Caco-2 (cell line): Measurements from ENCODE around the gene OXNAD1. TPM values are rescaled to one million over a fixed set of nuclear protein-coding genes. Genes with fewer than 3 reads are reported as not detected.

Source experiments
- BruUV-seq: library from RNA; stranded (reverse); fragments of 400-500 nt; replicated peaks from 2 replicates; lab custom pipeline; 2021; lab: Mats Ljungman, UMichigan
- CTCF ChIA-PET: fragments of 300-600 bp; sonication (Branson Sonifier 250); formaldehyde crosslinking; loops from one replicate; lab custom pipeline; 2022; ENCODE audit warnings: antibody characterized with exemption; lab: Charles Lee
- POLR2A ChIA-PET: fragments of 300-600 bp; sonication (Branson Sonifier 250); formaldehyde crosslinking; loops from one replicate; lab custom pipeline; 2022; ENCODE audit warnings: antibody characterized with exemption; lab: Charles Lee
- DNase-seq, 2 experiments: peaks; one replicate each; pipeline versions ENCODE4 v3.0.0 to v3.0.0-alpha.2; 2020 to 2022
- H3K27me3 ChIP-seq: replicated peaks from 2 replicates; pipeline ENCODE4 v1.6.0; 2011; ENCODE audit warnings: low read length; ENCODE audit not compliant: control insufficient read depth, insufficient read depth
- H3K36me3 ChIP-seq: 2 replicates; pipeline ENCODE4 v1.5.1; 2011; ENCODE audit warnings: low read length; ENCODE audit not compliant: control insufficient read depth, insufficient read depth
- H3K4me1 ChIP-seq: fragments of 250-450 bp; sonication (Bioruptor Pico); 2 replicates; pipeline ENCODE4 v1.5.1; 2020; ENCODE audit warnings: mild to moderate bottlenecking
- H3K4me3 ChIP-seq: 2 replicates; pipeline ENCODE4 v1.5.1; 2011; ENCODE audit warnings: low read depth, mild to moderate bottlenecking, control low read depth, low read length
- H3K9me3 ChIP-seq: fragments of 250-450 bp; sonication (Bioruptor Pico); 2 replicates; pipeline ENCODE4 v1.5.1; 2020; ENCODE audit warnings: mild to moderate bottlenecking, moderate library complexity
- H3K27ac Mint-ChIP-seq: one replicate; pipeline ENCODE4 v1.8.0; 2022; ENCODE audit warnings: mixed read lengths; ENCODE audit not compliant: unreplicated experiment
- H3K27me3 Mint-ChIP-seq: one replicate; pipeline ENCODE4 v1.8.0; 2022; ENCODE audit warnings: mixed read lengths; ENCODE audit not compliant: insufficient read depth, unreplicated experiment
- H3K36me3 Mint-ChIP-seq: one replicate; pipeline ENCODE4 v1.8.0; 2022; ENCODE audit warnings: mild to moderate bottlenecking, mixed read lengths; ENCODE audit not compliant: insufficient read depth, unreplicated experiment
- H3K4me1 Mint-ChIP-seq: one replicate; pipeline ENCODE4 v1.8.0; 2022; ENCODE audit warnings: low read depth, mixed read lengths; ENCODE audit not compliant: unreplicated experiment
- H3K4me3 Mint-ChIP-seq: one replicate; pipeline ENCODE4 v1.8.0; 2022; ENCODE audit warnings: mild to moderate bottlenecking, moderate library complexity, mixed read lengths; ENCODE audit not compliant: unreplicated experiment
- H3K9me3 Mint-ChIP-seq: one replicate; pipeline ENCODE4 v1.8.0; 2022; ENCODE audit warnings: mixed read lengths; ENCODE audit not compliant: unreplicated experiment
- intact Hi-C: fragments of 100-400 bp; cut with micrococcal nuclease; formaldehyde crosslinking; loops from one replicate; pipeline ENCODE4 v1.10.0; 2022; ENCODE audit not compliant: unreplicated experiment
- total RNA-seq: library from RNA; stranded (reverse); gene quantifications from 2 replicates; pipeline ENCODE4 v1.2.3, GENCODE V29; 2022
- TF ChIP-seq, protein P1 (sequence below), 2 experiments: fragments of 200-600 bp in 1 of 2; IDR thresholded peaks; 1 replicate in 1 of 2; 2 replicates in 1 of 2; pipeline versions ENCODE4 v1.5.1 to v1.8.0; 2011 to 2022; ENCODE audit warnings: antibody characterized with exemption in 1 of 2, control low read depth in 1 of 2, inconsistent platforms in 1 of 2, low read depth in 1 of 2, low read length in 1 of 2, mild to moderate bottlenecking in 1 of 2, moderate library complexity in 1 of 2; ENCODE audit not compliant: insufficient read depth in 1 of 2, severe bottlenecking in 1 of 2, unreplicated experiment in 1 of 2

OXNAD1 gene
- total RNA-seq, 1 experiment from 2014 or later = 20.0 TPM

DNA sequence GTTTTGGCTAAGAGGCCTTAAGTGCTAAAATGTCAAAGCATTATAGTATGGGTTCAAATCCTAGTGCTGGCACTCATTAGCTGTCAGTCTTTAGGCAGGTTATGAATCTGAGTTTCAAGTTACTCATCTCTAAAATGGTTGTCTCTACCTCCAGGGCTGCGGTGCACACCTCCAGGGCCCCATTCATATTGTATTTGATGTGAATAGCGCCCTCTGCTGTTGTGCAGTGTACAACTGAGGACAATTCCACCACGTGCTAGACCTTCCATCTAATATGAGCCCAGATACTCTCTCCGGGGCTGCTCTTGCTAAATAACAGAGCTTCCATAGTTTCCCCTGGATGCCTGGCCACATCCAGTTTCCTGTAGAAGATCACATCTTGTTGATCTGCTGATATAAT, 54.3 kb downstream of the OXNAD1 start:
- no peaks in the 10 kb centered on the region for H3K27me3 Mint-ChIP-seq
- Histone ChIP-seq H3K27me3 (no peaks in the 10 kb centered on the region), H3K4me1 (peaks cover 22% of the 10 kb centered on the region), H3K9me3 (no peaks in the 10 kb centered on the region), H3K36me3 (peaks cover 2% of the 10 kb centered on the region), H3K4me3 (no peak overlapping the region)
- H3K27ac Mint-ChIP-seq = no peak overlapping the region
- ChIA-PET CTCF (interaction anchor here (0.5 kb wide), 1 partner anchor 51 kb away, joined by 3 read pairs; no protein-coding TSS in a partner anchor), POLR2A (no interaction called here)
- TF ChIP-seq, protein P1, sequence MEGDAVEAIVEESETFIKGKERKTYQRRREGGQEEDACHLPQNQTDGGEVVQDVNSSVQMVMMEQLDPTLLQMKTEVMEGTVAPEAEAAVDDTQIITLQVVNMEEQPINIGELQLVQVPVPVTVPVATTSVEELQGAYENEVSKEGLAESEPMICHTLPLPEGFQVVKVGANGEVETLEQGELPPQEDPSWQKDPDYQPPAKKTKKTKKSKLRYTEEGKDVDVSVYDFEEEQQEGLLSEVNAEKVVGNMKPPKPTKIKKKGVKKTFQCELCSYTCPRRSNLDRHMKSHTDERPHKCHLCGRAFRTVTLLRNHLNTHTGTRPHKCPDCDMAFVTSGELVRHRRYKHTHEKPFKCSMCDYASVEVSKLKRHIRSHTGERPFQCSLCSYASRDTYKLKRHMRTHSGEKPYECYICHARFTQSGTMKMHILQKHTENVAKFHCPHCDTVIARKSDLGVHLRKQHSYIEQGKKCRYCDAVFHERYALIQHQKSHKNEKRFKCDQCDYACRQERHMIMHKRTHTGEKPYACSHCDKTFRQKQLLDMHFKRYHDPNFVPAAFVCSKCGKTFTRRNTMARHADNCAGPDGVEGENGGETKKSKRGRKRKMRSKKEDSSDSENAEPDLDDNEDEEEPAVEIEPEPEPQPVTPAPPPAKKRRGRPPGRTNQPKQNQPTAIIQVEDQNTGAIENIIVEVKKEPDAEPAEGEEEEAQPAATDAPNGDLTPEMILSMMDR (IDR thresholded peaks at IDR 0.05; ENCODE audit: insufficient read depth in 1 of 2, low read depth in 1 of 2, low read length in 1 of 2, severe bottlenecking in 1 of 2, unreplicated experiment in 1 of 2) = peak in 1 of 2 experiments; percentile 34
- H3K4me1 Mint-ChIP-seq = no peaks in the 10 kb centered on the region
- no peaks in the 10 kb centered on the region for H3K9me3 Mint-ChIP-seq
- H3K4me3 Mint-ChIP-seq = no peak overlapping the region
- intact Hi-C loops = no loop called here
- peaks cover 35% of the 10 kb centered on the region for H3K36me3 Mint-ChIP-seq
- BruUV-seq = no TSS peak
- no peak for DNase-seq

DNA sequence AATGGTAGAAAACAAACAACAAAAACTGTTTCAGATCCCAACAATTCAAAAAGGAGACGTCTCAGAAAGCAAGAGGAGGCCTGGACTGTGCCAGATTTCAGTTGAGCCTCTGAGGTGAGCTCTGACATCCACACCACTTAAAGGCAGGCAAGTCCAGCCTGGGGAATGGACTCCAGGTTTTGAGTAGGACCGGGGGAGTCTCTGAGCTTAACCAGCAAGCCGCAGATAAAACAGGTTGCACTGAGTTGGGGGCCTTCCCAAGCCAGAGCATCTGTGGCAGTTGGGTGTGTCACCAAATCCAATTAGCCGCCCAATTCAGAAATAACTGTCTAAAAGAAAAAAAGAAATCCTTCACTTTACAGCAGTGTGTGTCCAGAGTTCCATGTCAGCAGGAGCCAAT, 54.7 kb downstream of the OXNAD1 start:
- Mint-ChIP-seq H3K36me3 (peaks cover 35% of the 10 kb centered on the region), H3K4me3 (no peak overlapping the region), H3K9me3 (no peaks in the 10 kb centered on the region), H3K27ac (no peak overlapping the region), H3K27me3 (no peaks in the 10 kb centered on the region), H3K4me1 (no peaks in the 10 kb centered on the region)
- BruUV-seq = no TSS peak
- Histone ChIP-seq H3K27me3 (no peaks in the 10 kb centered on the region), H3K36me3 (peaks cover 2% of the 10 kb centered on the region), H3K4me1 (peaks cover 22% of the 10 kb centered on the region), H3K4me3 (no peak overlapping the region), H3K9me3 (no peaks in the 10 kb centered on the region)
- DNase-seq = no peak
- POLR2A ChIA-PET = no interaction called here
- TF ChIP-seq, protein P1 (IDR thresholded peaks at IDR 0.05; ENCODE audit: insufficient read depth in 1 of 2, low read depth in 1 of 2, low read length in 1 of 2, severe bottlenecking in 1 of 2, unreplicated experiment in 1 of 2) = no peak
- intact Hi-C loops = no loop called here
- CTCF ChIA-PET = no interaction called here

DNA sequence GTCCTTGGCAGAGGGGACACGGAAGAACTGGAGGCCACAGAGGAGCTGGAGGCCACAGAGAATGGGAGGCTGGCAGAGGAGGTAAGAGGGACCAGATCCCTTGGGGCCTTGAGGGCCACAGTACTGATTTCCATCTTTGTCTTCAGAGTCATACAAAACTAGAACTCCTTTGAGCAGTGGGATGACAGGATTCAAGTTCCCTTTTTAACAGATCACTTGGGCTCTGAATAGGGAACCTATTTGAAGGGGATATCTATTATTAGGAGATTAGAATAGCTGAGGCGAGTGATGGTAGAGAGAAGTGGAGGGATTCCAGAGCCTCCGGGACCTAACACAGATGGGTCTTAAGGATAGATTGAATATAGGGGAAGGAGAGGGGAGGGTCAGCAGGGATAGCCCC, 55.7 kb downstream of the OXNAD1 start:
- Mint-ChIP-seq H3K4me3 (no peak overlapping the region), H3K4me1 (no peaks in the 10 kb centered on the region), H3K36me3 (peaks cover 35% of the 10 kb centered on the region), H3K27me3 (no peaks in the 10 kb centered on the region), H3K9me3 (no peaks in the 10 kb centered on the region), H3K27ac (peak overlapping the region; percentile 28)
- H3K4me3 ChIP-seq = no peak overlapping the region
- no peaks in the 10 kb centered on the region for H3K27me3 ChIP-seq
- intact Hi-C loops = no loop called here
- BruUV-seq = no TSS peak
- no peak for DNase-seq
- TF ChIP-seq, protein P1 (IDR thresholded peaks at IDR 0.05; ENCODE audit: insufficient read depth in 1 of 2, low read depth in 1 of 2, low read length in 1 of 2, severe bottlenecking in 1 of 2, unreplicated experiment in 1 of 2) = no peak
- ChIA-PET POLR2A (no interaction called here), CTCF (no interaction called here)
- peaks cover 22% of the 10 kb centered on the region for H3K4me1 ChIP-seq
- H3K9me3 ChIP-seq = no peaks in the 10 kb centered on the region
- H3K36me3 ChIP-seq = peaks cover 2% of the 10 kb centered on the region
